ENCODE measurements around the gene HDAC10. TPM values are rescaled to one million over a fixed set of nuclear protein-coding genes. Genes with fewer than 3 reads are reported as not detected.
"Not testable (repeated sequence)": the region's sequence is repeated elsewhere in the genome, so short reads cannot be mapped to it uniquely, and the experiment has no call there.

HDAC10 gene
- total RNA-seq, 2 experiments from 2014 or later: 99.1 to 111 TPM

DNA sequence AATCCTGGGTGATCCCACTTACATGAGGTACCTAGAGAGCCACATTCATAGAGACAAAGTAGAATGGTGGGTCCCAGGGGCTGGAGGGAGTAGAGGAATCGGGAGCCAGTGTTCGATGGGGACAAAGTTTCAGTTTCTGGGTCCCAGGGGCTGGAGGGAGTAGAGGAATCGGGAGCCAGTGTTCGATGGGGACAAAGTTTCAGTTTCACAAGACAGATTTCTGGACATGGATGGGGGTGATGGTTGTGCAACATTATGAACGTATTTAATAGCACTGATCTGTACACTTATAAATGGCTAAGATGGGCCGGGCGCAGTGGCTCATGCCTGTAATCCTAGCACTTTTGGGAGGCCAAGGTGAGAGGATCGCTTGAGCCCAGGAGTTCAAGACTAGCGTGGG, 46.1 kb downstream of the HDAC10 start:
- POLR2A ChIA-PET: interaction anchor here (1.0 kb wide), 1 partner anchor 17 kb away, joined by 3 read pairs; no protein-coding TSS in a partner anchor
- peak overlapping the region; percentile 2 for H3K27ac Mint-ChIP-seq
- not testable (repeated sequence) for DNase-seq; H3K27me3 Mint-ChIP-seq; ATAC-seq (ENCODE audit: low read depth); H3K4me3 Mint-ChIP-seq; H3K9me3 Mint-ChIP-seq
- peaks cover 16% of the 10 kb centered on the region for H3K4me1 Mint-ChIP-seq
- H3K36me3 Mint-ChIP-seq: peaks cover 14% of the 10 kb centered on the region

GRCh38 chr22:50204571-50204970, 46.5 kb downstream of the HDAC10 start:
- POLR2A ChIA-PET: interaction anchor here (1.0 kb wide), 1 partner anchor 17 kb away, joined by 3 read pairs; no protein-coding TSS in a partner anchor
- DNase-seq (no peak), ATAC-seq (ENCODE audit: low read depth) (no peak)
- H3K27me3 Mint-ChIP-seq: no peaks in the 10 kb centered on the region
- H3K4me3 Mint-ChIP-seq: no peak overlapping the region
- H3K4me1 Mint-ChIP-seq: peaks cover 14% of the 10 kb centered on the region
- H3K9me3 Mint-ChIP-seq: no peaks in the 10 kb centered on the region
- H3K27ac Mint-ChIP-seq: no peak overlapping the region
- peaks cover 12% of the 10 kb centered on the region for H3K36me3 Mint-ChIP-seq

GRCh38 chr22:50203288-50203687, 47.8 kb downstream of the HDAC10 start:
- ATAC-seq (ENCODE audit: low read depth) (no peak), DNase-seq (no peak)
- peaks cover 17% of the 10 kb centered on the region for H3K4me1 Mint-ChIP-seq
- no peaks in the 10 kb centered on the region for H3K27me3 Mint-ChIP-seq
- no peak overlapping the region for H3K4me3 Mint-ChIP-seq
- H3K27ac Mint-ChIP-seq: no peak overlapping the region
- peaks cover 14% of the 10 kb centered on the region for H3K36me3 Mint-ChIP-seq
- H3K9me3 Mint-ChIP-seq: no peaks in the 10 kb centered on the region
- POLR2A ChIA-PET: no interaction called here

GRCh38 chr22:50202130-50202666, 48.9 kb downstream of the HDAC10 start:
- POLR2A ChIA-PET: interaction anchor here (1.2 to 1.4 kb wide), 3 partner anchors 10 to 15 kb away, joined by 3 to 23 read pairs (median 4); no protein-coding TSS in a partner anchor
- H3K27ac Mint-ChIP-seq: peak overlapping the region; percentile 42
- H3K9me3 Mint-ChIP-seq: no peaks in the 10 kb centered on the region
- ATAC-seq (ENCODE audit: low read depth) (no peak), DNase-seq (no peak)
- peaks cover 17% of the 10 kb centered on the region for H3K4me1 Mint-ChIP-seq
- H3K27me3 Mint-ChIP-seq: no peaks in the 10 kb centered on the region
- H3K36me3 Mint-ChIP-seq: peaks cover 14% of the 10 kb centered on the region
- H3K4me3 Mint-ChIP-seq: peak overlapping the region; percentile 88

- peaks cover 17% of the 10 kb centered on the region for H3K4me1 Mint-ChIP-seq
- peak overlapping the region; percentile 42 for H3K27ac Mint-ChIP-seq
- ATAC-seq (ENCODE audit: low read depth) (peak; percentile 22), DNase-seq (no peak)
- H3K36me3 Mint-ChIP-seq: peaks cover 14% of the 10 kb centered on the region
- POLR2A ChIA-PET: interaction anchor here (1.2 to 1.4 kb wide), 3 partner anchors 10 to 14 kb away, joined by 3 to 23 read pairs (median 4); no protein-coding TSS in a partner anchor
- no peaks in the 10 kb centered on the region for H3K9me3 Mint-ChIP-seq
- H3K27me3 Mint-ChIP-seq: no peaks in the 10 kb centered on the region
- peak overlapping the region; percentile 88 for H3K4me3 Mint-ChIP-seq
Observed at GRCh38 chr22:50201191-50202129, 49.6 kb downstream of the HDAC10 start.

DNA sequence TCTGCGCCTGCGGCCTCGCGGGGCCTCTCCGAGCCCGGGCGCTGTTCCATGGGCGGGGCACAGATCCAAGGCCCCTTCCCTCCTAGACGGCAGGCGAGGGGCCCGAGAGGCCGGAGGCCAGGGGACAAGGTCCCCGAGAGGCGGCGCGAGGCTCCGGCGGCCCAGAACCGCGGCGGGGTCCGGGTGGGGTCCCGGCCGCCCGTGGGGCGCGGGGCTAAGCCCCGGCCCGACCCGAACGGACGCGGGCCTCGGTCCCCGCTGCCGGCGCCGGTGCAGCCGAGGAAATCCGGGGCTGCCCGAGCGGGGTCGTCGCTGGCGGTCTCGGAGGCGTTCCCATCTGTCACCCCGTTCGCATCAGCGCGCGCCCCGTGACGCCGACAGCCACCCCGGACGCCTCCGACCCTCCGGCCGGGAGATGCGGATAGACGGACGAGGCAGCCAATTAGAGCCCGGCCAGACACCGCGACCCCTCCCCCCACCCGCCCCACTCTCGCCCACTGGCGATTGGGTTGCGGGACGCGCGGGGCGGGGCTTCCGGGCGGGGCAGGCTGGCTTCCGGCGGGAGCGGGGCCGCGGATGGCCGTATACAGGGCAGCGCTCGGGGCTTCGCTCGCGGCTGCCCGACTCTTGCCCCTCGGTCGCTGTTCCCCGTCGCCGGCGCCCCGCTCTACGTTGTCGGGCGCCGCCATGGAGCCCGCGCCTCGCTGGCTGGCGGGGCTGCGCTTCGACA, 50.4 kb downstream of the HDAC10 start, which contains the start of gene SELENOO:
Gene SELENOO (plus strand): TSS at position 551 of the 730 bp plus-strand sequence. CDS start 26 bp downstream, at position 577.
- ATAC-seq (ENCODE audit: low read depth) (peak; percentile 89), DNase-seq (peak; percentile 93)
- POLR2A ChIA-PET: interaction anchor here (1.2 to 1.8 kb wide), 4 partner anchors 9 to 14 kb away, joined by 3 to 23 read pairs (median 9); no protein-coding TSS in a partner anchor
- peaks cover 17% of the 10 kb centered on the region for H3K4me1 Mint-ChIP-seq
- H3K4me3 Mint-ChIP-seq: peak within 1 kb of the TSS; percentile 88
- H3K9me3 Mint-ChIP-seq: no peaks in the 10 kb centered on the region
- peak within 1 kb of the TSS; percentile 72 for H3K27ac Mint-ChIP-seq
- no peaks in the 10 kb centered on the region for H3K27me3 Mint-ChIP-seq
- peaks cover 14% of the 10 kb centered on the region for H3K36me3 Mint-ChIP-seq

DNA sequence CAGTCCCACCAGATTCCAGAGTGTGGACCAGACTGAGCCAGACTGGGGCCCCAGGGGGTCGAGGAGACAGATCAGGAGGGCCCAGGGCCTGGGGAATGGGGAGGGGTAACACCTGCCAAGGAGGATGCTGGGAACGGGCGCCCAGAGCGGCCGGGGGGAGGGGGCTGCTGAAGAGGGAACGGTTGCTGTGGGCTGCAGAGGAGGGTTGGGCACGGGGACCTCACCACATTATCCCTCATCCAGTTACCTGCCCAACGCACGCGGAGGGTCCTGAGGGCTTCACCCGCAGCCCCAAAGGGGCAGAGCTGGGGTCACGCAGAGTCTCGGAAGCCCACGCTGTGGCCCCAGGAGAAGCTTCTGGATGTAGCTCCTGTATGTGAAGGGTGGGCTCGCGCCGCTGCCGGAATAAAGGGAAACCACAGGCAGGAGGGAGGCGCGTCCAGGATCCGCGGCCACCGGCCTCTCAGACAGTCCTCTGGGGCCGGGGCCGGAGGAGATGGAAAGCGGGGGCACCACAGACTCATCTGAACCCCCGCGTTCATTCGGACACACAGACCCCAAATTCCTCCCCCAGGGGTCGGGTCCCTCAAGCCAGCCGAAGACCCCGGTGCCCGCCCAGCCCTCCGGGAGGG, 51.1 kb downstream of the HDAC10 start:
- Mint-ChIP-seq H3K9me3 (no peaks in the 10 kb centered on the region), H3K36me3 (peaks cover 14% of the 10 kb centered on the region), H3K27me3 (no peaks in the 10 kb centered on the region), H3K27ac (peak overlapping the region; percentile 65), H3K4me1 (peaks cover 17% of the 10 kb centered on the region), H3K4me3 (peak overlapping the region; percentile 70)
- POLR2A ChIA-PET: interaction anchor here (0.5 to 1.8 kb wide), 2 partner anchors 9 to 365 kb away, joined by 4 to 14 read pairs; no protein-coding TSS in a partner anchor
- DNase-seq: no peak
- ATAC-seq (ENCODE audit: low read depth): peak; percentile 3

DNA sequence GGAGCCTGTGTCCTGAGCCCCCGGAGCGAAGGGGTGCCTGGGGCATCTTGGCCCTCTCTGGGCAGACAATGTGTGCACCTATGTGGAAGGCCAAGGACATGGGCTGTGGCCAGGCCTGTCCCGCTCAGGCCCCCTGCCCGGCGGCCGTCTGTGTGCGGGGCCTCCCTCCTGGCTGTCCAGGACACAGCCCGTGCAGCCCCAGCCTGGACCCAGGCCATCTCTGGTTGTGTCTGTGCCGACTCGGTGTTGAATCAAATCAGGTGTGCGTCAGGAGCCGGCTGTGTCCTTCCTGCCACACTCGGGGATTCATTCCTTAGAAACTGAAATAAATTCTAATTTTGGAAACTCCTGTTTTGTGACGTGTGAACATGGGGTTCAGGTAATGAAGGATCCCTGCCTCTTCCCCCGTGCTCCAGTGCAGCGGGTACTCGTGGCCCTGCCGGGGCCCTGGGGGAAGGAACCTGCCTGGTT, 51.8 kb downstream of the HDAC10 start:
- POLR2A ChIA-PET: interaction anchor here (0.5 to 1.8 kb wide), 2 partner anchors 8 to 365 kb away, joined by 4 to 14 read pairs; no protein-coding TSS in a partner anchor
- Mint-ChIP-seq H3K9me3 (no peaks in the 10 kb centered on the region), H3K27ac (peak overlapping the region; percentile 61), H3K27me3 (no peaks in the 10 kb centered on the region), H3K4me3 (peak overlapping the region; percentile 70), H3K4me1 (peaks cover 14% of the 10 kb centered on the region), H3K36me3 (peaks cover 14% of the 10 kb centered on the region)
- DNase-seq (no peak), ATAC-seq (ENCODE audit: low read depth) (no peak)

DNA sequence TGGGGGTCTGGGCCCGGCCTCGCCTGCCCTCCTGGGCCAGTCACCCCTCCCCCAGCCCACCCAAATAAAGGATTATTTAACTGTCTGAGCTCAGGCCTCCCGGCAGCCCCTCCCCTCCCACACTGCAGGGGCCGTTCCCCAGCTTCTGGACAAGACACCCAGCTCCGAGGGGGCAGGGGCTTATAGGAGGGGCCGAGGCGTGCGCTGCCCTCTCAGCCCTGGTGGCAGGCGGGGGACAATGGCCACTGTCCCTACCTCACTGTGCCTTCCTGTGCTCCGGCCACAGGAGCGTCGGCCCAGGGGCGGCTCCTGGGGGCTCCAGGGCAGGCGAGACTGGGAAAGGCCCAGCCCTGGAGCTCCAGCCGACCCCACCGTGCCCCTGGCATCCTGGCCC, 52.4 kb downstream of the HDAC10 start:
- ATAC-seq (ENCODE audit: low read depth) (no peak), DNase-seq (no peak)
- no peaks in the 10 kb centered on the region for H3K9me3 Mint-ChIP-seq
- H3K4me3 Mint-ChIP-seq: no peak overlapping the region
- POLR2A ChIA-PET: interaction anchor here (1.8 kb wide), 1 partner anchor 8 kb away, joined by 14 read pairs; no protein-coding TSS in a partner anchor
- peaks cover 12% of the 10 kb centered on the region for H3K4me1 Mint-ChIP-seq
- H3K27me3 Mint-ChIP-seq: no peaks in the 10 kb centered on the region
- peaks cover 9% of the 10 kb centered on the region for H3K36me3 Mint-ChIP-seq
- no peak overlapping the region for H3K27ac Mint-ChIP-seq

DNA sequence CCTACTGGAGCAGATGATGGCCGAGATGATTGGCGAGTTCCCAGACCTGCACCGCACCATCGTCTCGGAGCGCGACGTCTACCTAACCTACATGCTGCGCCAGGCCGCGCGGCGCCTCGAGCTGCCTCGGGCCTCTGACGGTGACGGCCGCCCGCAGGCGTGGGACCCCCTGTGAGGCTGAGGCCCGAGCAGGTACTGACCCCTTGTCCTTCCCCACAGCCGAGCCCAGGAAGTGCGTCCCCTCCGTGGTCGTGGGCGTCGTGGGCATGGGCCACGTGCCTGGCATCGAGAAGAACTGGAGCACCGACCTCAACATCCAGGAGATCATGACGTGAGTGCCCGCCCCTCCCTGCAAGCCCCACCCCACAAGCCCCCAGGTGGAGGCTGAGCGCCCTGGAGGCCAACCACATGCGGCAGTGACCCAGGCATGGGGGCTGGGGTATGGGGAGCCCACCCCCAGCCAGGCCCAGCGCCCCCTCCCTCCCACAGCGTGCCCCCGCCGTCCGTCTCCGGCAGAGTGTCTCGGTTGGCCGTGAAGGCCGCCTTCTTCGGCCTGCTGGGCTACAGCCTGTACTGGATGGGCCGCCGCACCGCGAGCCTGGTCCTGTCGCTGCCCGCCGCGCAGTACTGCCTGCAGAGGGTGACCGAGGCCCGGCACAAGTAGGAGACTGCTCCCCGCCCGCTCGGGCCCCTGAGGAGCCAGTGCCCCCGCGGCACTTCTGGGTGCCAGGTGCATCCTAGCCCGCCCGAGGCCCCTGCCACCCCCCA, 53.0 kb downstream of the HDAC10 start:
- Mint-ChIP-seq H3K27ac (no peak overlapping the region), H3K27me3 (no peaks in the 10 kb centered on the region), H3K4me1 (peaks cover 12% of the 10 kb centered on the region), H3K4me3 (no peak overlapping the region), H3K36me3 (peaks cover 3% of the 10 kb centered on the region), H3K9me3 (no peaks in the 10 kb centered on the region)
- POLR2A ChIA-PET: no interaction called here
- no peak for ATAC-seq (ENCODE audit: low read depth)
- no peak for DNase-seq

- Mint-ChIP-seq H3K4me3 (no peak overlapping the region), H3K9me3 (no peaks in the 10 kb centered on the region), H3K36me3 (peaks cover 1% of the 10 kb centered on the region), H3K27ac (no peak overlapping the region), H3K27me3 (no peaks in the 10 kb centered on the region), H3K4me1 (peaks cover 13% of the 10 kb centered on the region)
- POLR2A ChIA-PET: no interaction called here
- DNase-seq (no peak), ATAC-seq (ENCODE audit: low read depth) (no peak)
Observed at GRCh38 chr22:50197000-50197800, 53.9 kb downstream of the HDAC10 start.

All from activated naive CD8-positive, alpha-beta T cell treated with anti-CD3 and anti-CD28 coated beads, Interleukin-2, amount 10 ng/mL, durations not matched to agents 7 days and 5 days (primary cell).